Renal pelvis (tissue), 4 donors: Measurements from ENCODE around the gene FNDC3B. TPM values are rescaled to one million over a fixed set of nuclear protein-coding genes. Genes with fewer than 3 reads are reported as not detected.
A peak's percentile ranks its signal among the peaks of the same experiment; 100 is the strongest.

Experiments used
- DNase-seq: peaks from one replicate; pipeline ENCODE4 v3.0.0-alpha.2; 2013
- polyA plus RNA-seq, 3 donors: library from polyadenylated mRNA; unstranded; fragments of 120-200 nt; gene quantifications; one replicate each; pipeline ENCODE4 v1.2.1, GENCODE V29; 2013; ENCODE audit not compliant: insufficient read length in 3 of 3

FNDC3B gene
- polyA plus RNA-seq, 3 donors: 52.8 to 61.6 (median 59.7) TPM

- DNase-seq: peak; percentile 7
These were observed 352.4 kb downstream of the FNDC3B start for GRCh38 chr3:172391592-172392302.

- no peak for DNase-seq
These were observed 355.3 kb downstream of the FNDC3B start for GRCh38 chr3:172394692-172395091.

GRCh38 chr3:172396400-172396799 lies 357.0 kb downstream of the FNDC3B start:
- DNase-seq: no peak

- no peak for DNase-seq
These were observed 358.5 kb downstream of the FNDC3B start for GRCh38 chr3:172397716-172398405.

GRCh38 chr3:172398484-172398883 lies 359.1 kb downstream of the FNDC3B start:
- no peak for DNase-seq

DNA sequence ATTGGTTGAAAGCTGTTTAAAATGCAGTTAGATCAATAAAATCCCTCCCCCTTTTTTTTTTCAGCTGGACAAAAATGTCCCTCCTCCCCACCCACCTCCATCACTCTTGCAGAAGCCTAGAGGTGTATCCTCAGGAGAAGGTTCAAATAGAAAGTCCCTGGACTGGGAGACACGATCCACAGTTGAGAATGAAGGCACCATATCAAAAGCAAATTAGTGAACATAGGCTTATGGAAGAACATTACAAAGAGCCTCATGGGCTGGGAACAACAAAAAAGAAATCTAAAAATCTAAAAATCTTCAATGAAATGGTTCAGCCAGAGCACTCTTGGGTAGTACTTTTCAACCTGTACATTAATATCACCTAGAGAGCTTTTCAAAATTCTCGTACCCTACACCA lies 362.7 kb downstream of the FNDC3B start:
- no peak for DNase-seq

GRCh38 chr3:172402892-172403643 lies 363.7 kb downstream of the FNDC3B start:
- DNase-seq: no peak

DNA sequence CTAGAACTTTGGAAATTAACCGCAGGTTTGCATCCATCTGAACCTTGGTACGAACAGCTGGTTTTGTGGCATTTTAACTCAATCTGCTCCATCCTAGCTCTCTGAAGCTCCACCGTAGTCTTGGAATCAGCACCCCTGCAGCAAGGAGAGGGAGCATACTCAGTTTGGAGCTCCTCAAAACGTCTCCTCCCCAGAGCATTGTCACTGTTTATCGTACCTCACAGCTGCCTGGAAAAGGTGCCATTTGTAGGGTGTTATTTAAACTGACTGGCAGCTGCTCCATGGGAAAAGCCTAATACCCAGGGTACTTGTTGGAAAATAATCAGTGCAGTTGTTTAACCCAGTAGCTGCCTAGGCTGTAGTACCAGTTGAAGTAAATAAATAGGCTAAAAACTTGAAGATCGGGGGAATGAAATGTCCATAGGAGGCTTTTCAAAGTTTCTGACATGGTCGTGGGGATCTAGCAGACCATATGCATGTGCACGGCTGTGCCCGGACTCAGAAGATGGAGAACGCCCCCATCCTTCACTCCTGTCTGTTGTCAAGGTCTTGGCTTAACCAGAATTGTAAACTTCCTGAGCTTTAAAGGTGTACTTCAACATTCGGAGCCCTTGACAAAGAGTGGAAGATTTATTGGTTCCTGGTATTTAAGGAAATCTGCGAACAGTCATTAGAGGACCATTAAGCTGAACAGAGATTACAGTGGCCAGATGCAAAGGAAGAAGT lies 365.0 kb downstream of the FNDC3B start:
- DNase-seq: no peak

DNA sequence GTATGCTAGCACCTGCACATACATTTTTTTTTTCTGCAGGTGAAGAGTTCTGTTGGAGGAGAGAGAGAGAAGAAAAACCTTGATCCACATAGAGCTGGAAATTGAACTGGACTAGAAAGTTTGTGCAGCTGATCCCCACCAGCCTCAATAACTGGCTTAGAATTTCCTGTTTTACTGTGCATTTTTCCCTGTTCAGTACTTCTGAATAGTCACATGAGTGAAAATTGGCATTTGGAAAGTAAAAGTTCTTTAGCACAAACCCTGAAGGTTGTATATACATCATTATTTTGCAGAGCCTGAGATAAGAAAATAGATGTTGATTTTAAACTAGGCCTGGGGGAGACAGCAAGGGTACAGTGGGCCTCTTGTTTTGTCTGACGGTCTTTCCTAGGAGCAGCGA lies 366.5 kb downstream of the FNDC3B start:
- DNase-seq: no peak

DNA sequence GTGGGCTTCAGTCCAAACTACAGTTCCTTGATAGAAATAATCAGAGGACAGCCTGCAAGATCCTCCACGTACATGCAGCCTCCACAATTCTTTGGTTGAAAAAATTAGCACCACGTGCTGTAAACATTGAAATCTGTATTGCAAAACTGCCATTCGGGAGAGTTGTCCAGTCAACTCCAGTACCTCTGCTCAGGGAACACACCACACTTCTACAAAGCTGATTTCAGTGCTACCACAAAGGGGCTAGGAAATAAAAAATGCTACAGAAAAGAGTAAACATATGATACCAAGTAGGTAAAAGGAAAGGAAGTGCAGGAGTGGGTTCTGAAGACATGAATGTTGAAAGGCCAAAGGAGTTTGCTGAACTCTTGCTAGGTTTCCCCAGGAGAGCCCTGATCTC lies 368.5 kb downstream of the FNDC3B start:
- DNase-seq: no peak

DNA sequence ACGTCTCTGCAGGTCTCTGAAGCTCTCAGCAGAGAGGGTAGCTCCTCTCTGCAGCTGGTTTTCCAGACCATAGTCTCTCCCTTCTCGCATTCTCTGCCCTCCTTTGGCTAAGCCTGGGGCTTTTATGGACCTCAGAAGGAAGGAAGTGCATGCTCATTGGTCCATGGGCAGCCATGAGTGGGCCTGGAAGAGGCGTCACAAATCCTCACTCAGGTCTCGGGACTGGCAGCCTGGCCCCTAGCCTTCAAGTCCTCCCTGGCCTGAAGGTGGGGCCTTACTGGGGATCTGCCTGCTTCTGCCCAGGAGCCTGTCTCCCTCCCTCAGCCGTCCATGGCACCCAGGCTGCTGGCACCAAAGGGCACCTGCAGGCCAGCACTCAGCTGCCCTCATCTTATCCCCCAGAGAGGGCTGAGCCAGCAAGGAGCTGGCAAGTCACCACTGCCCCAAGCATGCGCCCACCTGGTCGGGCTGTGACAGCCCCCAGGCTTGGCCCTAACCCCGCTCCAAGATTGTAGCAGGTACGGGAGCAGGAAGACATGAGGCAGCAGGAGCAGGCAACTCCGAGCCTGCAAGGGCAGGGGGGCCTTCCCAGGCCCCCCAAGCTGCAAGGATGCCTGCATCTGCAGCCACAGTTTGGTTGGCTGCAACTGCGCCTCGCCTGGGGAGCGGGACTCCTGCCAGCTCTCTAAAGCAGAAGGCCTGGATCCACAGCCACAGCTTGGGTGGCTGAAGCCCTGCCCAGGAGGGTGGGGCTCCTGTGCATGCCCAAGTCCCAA lies 371.5 kb downstream of the FNDC3B start:
- no peak for DNase-seq

DNA sequence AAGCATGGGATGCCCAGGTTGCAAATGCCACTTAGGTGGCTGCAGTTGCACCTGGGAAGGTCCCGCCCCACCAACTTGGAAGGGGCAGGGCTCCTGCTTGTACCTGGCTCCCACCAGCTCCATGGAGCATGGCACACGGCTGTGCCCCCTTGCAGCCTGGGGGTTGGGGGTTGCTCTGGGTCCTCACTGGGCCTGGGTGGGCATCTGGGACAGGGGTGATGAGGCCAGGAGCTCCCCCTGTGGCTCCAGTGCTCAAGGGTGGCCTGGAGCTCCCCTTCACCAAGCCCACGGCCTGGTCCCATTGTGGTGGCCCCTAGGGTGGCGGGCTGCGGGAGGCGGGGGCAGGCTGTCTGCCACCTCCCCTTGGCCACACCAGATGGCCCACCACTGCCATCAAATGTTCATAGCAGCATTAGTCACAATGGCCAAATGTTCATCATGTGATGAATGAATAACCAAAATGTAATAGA lies 372.1 kb downstream of the FNDC3B start:
- no peak for DNase-seq

DNA sequence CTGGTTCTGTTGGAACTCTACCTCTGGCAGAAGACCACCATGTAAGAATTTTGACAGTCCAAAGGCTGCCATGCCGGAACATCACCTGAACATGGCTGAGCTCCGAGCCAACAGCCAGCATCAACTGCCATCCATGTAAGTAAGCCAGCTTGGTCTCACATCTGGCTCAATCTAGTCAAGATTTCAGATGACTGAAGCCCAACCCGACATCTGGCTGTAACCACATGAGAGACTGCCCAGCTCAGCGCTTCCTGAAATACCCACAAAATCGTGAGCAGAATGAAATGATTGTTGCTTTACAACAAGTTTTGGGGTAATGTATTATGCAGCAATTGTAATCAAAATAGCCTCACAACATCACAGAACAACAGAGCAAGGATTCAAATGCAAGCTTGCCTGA lies 375.9 kb downstream of the FNDC3B start:
- no peak for DNase-seq

GRCh38 chr3:172437713-172438112 lies 398.3 kb downstream of the FNDC3B start:
- DNase-seq: no peak

DNA sequence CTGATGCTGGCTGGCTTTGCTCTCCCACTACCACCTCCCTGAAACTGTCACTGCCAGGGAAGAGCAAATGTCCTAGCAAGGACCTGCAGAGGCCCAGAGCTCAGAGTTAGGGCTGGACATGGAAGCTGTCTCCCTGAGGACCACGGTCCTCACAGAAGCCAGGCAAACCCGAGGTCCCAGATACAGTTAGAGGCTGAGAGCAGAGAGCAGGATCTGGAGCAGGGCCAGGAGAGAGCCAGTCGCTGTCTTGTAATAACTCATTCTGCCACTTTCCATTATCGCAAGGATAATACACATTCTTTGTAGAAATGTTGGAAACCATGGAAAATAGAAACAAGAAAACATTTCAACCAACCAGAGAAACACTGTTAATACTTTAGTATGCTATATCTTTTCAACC lies 398.8 kb downstream of the FNDC3B start:
- no peak for DNase-seq

- no peak for DNase-seq
These were observed 402.2 kb downstream of the FNDC3B start for GRCh38 chr3:172441581-172441980.

DNA sequence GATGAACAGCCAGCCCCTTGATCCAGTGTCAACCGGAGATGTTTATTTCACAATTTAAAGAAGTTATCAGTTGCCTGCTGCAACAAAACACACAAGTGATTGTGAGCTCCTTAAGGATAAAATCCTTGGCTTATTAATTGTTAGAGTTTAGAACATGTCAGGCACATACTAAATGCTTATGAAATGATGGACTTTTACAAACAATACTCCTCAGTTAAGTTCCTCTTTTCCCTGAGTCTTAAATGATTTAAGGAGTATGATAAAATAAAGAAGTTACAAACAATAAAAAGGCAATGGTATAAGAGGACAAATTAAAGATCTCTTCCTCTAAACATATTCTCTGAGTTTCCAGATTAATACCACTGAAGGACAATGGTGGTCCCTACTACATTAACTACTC lies 403.2 kb downstream of the FNDC3B start:
- DNase-seq: no peak

DNA sequence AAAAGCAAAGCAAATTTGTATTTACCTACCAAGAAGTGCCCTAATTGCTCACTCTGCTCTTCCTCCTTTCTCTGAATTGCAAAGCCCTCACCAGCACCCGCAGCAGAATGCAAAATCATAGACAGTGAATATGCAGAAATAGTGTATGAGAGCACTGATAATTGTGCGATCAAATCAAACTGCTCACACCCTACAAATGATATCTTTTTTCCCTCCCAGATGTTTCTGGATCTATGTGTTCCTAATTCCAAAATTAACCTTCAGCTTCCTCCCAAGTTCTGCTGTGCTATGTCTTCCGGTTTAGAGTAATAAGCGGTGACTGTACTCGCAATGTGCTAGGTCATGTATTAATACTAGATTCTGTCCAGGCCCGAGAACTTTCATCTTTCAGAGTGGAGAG lies 405.4 kb downstream of the FNDC3B start:
- DNase-seq: no peak

GRCh38 chr3:172446198-172446597 lies 406.8 kb downstream of the FNDC3B start:
- no peak for DNase-seq

DNA sequence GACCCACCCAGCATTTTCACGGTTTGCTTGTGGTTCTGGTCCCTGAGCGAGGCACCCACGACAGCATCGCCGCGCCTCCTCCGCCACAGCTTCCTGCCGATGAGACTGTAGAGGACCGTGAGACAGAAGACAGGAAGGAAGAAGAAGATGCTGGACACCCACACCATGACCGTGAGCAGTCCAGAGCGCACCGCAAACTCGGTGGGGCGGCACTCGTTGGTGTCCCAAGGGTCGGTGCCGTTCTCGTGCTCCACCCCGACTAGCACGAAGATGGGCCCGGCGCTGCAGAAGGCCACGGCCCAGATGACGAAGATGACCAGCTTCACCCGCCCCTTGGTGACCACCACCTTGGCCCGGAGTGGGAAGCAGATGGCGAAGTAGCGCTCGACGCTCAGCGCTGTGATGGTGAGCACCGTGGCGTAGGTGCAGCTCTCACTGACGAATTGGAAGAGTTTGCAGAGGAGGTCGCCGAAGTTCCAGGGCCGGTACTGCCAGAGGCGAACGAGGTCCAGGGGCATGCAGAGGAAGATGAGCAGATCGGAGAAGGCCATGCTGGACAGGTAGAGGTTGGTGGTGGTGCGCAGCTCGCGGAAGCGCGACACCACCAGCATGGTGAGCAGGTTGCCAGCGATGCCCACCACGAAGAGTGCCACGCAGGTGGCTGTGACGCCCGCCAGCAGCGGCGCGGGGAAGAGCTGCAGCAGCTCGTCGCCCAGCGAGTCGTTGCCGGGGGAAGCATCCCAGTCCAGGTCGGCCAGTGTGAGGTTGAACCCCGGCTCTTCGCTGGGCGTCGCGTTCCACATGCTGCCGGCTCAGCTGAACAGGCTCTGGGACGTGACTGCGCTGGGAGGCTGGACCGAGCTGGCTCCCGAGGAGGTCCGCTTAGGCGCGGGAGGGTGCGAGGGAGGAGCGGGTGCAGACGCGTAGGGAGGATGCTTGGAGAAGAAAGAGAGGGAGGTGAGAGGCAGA lies 408.5 kb downstream of the FNDC3B start, which contains the start of gene GHSR:
Gene GHSR (minus strand): TSS at position 846 of the 969 bp plus-strand sequence. CDS start 43 bp downstream, at position 803.
- DNase-seq: no peak
